IMR-90 (cell line): Measurements from ENCODE around the gene RGS14.

Experiments used
- CEBPB ChIP-seq: IDR thresholded peaks from 2 replicates; pipeline ENCODE4 v1.6.1; 2012; ENCODE audit warnings: low read depth, low read length, improper control_type of control experiment
- CHD1 ChIP-seq: IDR thresholded peaks from 2 replicates; pipeline ENCODE4 v1.6.1; 2012; ENCODE audit warnings: low read depth, low read length, improper control_type of control experiment
- FOS ChIP-seq: fragments of 150-350 bp; IDR thresholded peaks from 2 replicates; pipeline ENCODE4 v1.6.1; 2016; ENCODE audit warnings: low read depth, low read length
- MAFK ChIP-seq: IDR thresholded peaks from 2 replicates; pipeline ENCODE4 v1.6.1; 2012; ENCODE audit warnings: low read depth, low read length, improper control_type of control experiment
- MXI1 ChIP-seq: IDR thresholded peaks from 2 replicates; pipeline ENCODE4 v1.6.1; 2012; ENCODE audit warnings: low read depth, mild to moderate bottlenecking, low read length, moderate library complexity, borderline replicate concordance
- POLR2A ChIP-seq: IDR thresholded peaks from 2 replicates; pipeline ENCODE4 v1.6.1; 2012; ENCODE audit warnings: mild to moderate bottlenecking, low read depth, low read length
- RFX5 ChIP-seq: IDR thresholded peaks from 2 replicates; pipeline ENCODE4 v1.8.0; 2012; ENCODE audit warnings: low read depth, mild to moderate bottlenecking, low read length, moderate library complexity
- SMC3 ChIP-seq: fragments of 150-350 bp; IDR thresholded peaks from 2 replicates; pipeline ENCODE4 v1.6.1; 2016; ENCODE audit warnings: low read depth, mild to moderate bottlenecking, antibody characterized with exemption, low read length, moderate library complexity
- TF ChIP-seq, protein P1 (sequence below): fragments of 150-350 bp; IDR thresholded peaks from 2 replicates; pipeline ENCODE4 v1.6.1; 2016; ENCODE audit warnings: low read depth, mild to moderate bottlenecking, low read length, moderate library complexity, borderline replicate concordance
- TF ChIP-seq, protein P2 (sequence below): conservative IDR thresholded peaks from 2 replicates; pipeline ENCODE4 v1.5.1; 2012; ENCODE audit warnings: mild to moderate bottlenecking, low read depth, low read length, improper control_type of control experiment

DNA sequence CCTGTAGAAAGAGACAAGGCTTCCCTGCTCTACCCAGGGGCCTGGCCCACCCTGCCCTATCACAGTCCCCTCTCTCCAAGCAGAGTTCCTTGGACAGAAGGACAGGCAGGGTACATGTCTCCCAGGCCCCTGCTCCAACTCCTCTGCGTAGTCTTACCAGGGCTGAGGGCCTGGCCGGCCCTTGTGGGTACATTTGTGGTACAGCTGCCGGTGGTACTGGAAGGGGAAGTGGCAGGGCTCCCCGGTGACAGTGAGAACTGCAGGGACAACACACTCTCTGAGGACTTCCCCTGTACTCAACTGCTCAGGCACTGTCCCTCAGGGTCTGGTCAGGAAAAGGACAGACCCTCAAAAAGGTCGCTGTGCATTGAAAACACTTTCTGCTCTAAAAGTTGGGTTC, 48.1 kb downstream of the RGS14 start:
- TF ChIP-seq, protein P1, sequence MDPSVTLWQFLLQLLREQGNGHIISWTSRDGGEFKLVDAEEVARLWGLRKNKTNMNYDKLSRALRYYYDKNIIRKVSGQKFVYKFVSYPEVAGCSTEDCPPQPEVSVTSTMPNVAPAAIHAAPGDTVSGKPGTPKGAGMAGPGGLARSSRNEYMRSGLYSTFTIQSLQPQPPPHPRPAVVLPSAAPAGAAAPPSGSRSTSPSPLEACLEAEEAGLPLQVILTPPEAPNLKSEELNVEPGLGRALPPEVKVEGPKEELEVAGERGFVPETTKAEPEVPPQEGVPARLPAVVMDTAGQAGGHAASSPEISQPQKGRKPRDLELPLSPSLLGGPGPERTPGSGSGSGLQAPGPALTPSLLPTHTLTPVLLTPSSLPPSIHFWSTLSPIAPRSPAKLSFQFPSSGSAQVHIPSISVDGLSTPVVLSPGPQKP = no peak
- TF ChIP-seq POLR2A (no peak), MAFK (no peak), CEBPB (no peak), CHD1 (no peak), FOS (no peak), SMC3 (no peak), MXI1 (no peak), RFX5 (no peak)
- TF ChIP-seq, protein P2, sequence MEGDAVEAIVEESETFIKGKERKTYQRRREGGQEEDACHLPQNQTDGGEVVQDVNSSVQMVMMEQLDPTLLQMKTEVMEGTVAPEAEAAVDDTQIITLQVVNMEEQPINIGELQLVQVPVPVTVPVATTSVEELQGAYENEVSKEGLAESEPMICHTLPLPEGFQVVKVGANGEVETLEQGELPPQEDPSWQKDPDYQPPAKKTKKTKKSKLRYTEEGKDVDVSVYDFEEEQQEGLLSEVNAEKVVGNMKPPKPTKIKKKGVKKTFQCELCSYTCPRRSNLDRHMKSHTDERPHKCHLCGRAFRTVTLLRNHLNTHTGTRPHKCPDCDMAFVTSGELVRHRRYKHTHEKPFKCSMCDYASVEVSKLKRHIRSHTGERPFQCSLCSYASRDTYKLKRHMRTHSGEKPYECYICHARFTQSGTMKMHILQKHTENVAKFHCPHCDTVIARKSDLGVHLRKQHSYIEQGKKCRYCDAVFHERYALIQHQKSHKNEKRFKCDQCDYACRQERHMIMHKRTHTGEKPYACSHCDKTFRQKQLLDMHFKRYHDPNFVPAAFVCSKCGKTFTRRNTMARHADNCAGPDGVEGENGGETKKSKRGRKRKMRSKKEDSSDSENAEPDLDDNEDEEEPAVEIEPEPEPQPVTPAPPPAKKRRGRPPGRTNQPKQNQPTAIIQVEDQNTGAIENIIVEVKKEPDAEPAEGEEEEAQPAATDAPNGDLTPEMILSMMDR = no peak
